Liver (tissue), 9 donors: Measurements from ENCODE around the gene SIK3. TPM values are rescaled to one million over a fixed set of nuclear protein-coding genes. Genes with fewer than 3 reads are reported as not detected.

ENCODE experiments used
- DNase-seq: peaks from one replicate; pipeline ENCODE4 v3.0.0-alpha.2; 2017; ENCODE audit warnings: low spot score
- H3K27ac ChIP-seq, 2 donors: one replicate each; pipeline ENCODE4 v1.7.0; 2013; ENCODE audit warnings: inconsistent platforms in 2 of 2, low read length in 2 of 2, control low read depth in 1 of 2, low read depth in 1 of 2, mild to moderate bottlenecking in 1 of 2
- H3K27me3 ChIP-seq, 4 donors: one replicate each; pipeline versions ENCODE4 v1.6.1 to v1.7.0; 2013; ENCODE audit warnings: low read length in 3 of 4, inconsistent platforms in 1 of 4, mild to moderate bottlenecking in 1 of 4, moderate library complexity in 1 of 4; ENCODE audit not compliant: control insufficient read depth in 4 of 4, insufficient read depth in 4 of 4
- H3K36me3 ChIP-seq, 4 donors: one replicate each; pipeline versions ENCODE4 v1.6.1 to v1.7.0; 2013; ENCODE audit warnings: low read length in 3 of 4, mild to moderate bottlenecking in 3 of 4, low read depth in 1 of 4, moderate library complexity in 1 of 4; ENCODE audit not compliant: control insufficient read depth in 4 of 4, insufficient read depth in 3 of 4
- H3K4me1 ChIP-seq, 4 donors: one replicate each; pipeline versions ENCODE4 v1.6.1 to v1.7.0; 2013; ENCODE audit warnings: low read length in 3 of 4, mild to moderate bottlenecking in 3 of 4, moderate library complexity in 1 of 4; ENCODE audit not compliant: control insufficient read depth in 4 of 4, insufficient read depth in 4 of 4
- H3K4me3 ChIP-seq, 3 donors: one replicate each; pipeline versions ENCODE4 v1.6.1 to v1.7.0; 2013; ENCODE audit warnings: low read length in 3 of 3, control low read depth in 1 of 3, low read depth in 1 of 3, mild to moderate bottlenecking in 1 of 3
- H3K9ac ChIP-seq, 2 donors: one replicate each; pipeline ENCODE4 v1.7.0; 2013; ENCODE audit warnings: low read length in 2 of 2, mild to moderate bottlenecking in 2 of 2, moderate library complexity in 2 of 2, control low read depth in 1 of 2, low read depth in 1 of 2
- H3K9me3 ChIP-seq, 4 donors: one replicate each; pipeline versions ENCODE4 v1.6.1 to v1.7.0; 2013; ENCODE audit warnings: low read length in 3 of 4; ENCODE audit not compliant: control insufficient read depth in 4 of 4
- ATF3 ChIP-seq: IDR thresholded peaks from 2 replicates; pipeline ENCODE4 v1.6.1; 2016; ENCODE audit warnings: antibody characterized with exemption
- CTCF ChIP-seq: fragments of 150-350 bp; IDR thresholded peaks from 2 replicates; pipeline ENCODE4 v1.5.1; 2017; ENCODE audit warnings: improper control_type of control experiment, low read depth, low read length; ENCODE audit not compliant: missing input control
- FOXA1 ChIP-seq: IDR thresholded peaks from 2 replicates; pipeline ENCODE4 v1.6.1; 2016; ENCODE audit warnings: antibody characterized with exemption
- FOXA2 ChIP-seq: IDR thresholded peaks from 2 replicates; pipeline ENCODE4 v1.6.1; 2016; ENCODE audit warnings: antibody characterized with exemption
- GABPA ChIP-seq, 2 donors: IDR thresholded peaks in 1 of 2; conservative IDR thresholded peaks in 1 of 2; 2 replicates each; pipeline ENCODE4 v1.6.1; 2016; ENCODE audit warnings: antibody characterized with exemption in 2 of 2, mild to moderate bottlenecking in 1 of 2, moderate library complexity in 1 of 2
- HNF4A ChIP-seq, 2 donors: conservative IDR thresholded peaks; 2 replicates each; pipeline ENCODE4 v1.6.1; 2016; ENCODE audit warnings: antibody characterized with exemption in 2 of 2, mild to moderate bottlenecking in 2 of 2
- HNF4G ChIP-seq: IDR thresholded peaks from 2 replicates; pipeline ENCODE4 v1.6.1; 2016; ENCODE audit warnings: antibody characterized with exemption
- JUND ChIP-seq, 2 donors: IDR thresholded peaks; 2 replicates each; pipeline ENCODE4 v1.6.1; 2016; ENCODE audit warnings: antibody characterized with exemption in 2 of 2
- MAX ChIP-seq: IDR thresholded peaks from 2 replicates; pipeline ENCODE4 v1.6.1; 2016; ENCODE audit warnings: antibody characterized with exemption
- NR2F2 ChIP-seq: IDR thresholded peaks from 2 replicates; pipeline ENCODE4 v1.6.1; 2016; ENCODE audit warnings: antibody characterized with exemption
- RAD21 ChIP-seq, 2 donors: IDR thresholded peaks; 2 replicates each; pipeline ENCODE4 v1.6.1; 2016; ENCODE audit warnings: antibody characterized with exemption in 2 of 2, mild to moderate bottlenecking in 2 of 2
- REST ChIP-seq: IDR thresholded peaks from 2 replicates; pipeline ENCODE4 v1.6.1; 2016; ENCODE audit warnings: antibody characterized with exemption, mild to moderate bottlenecking
- RXRA ChIP-seq, 2 donors: IDR thresholded peaks; 2 replicates each; pipeline ENCODE4 v1.6.1; 2017 to 2018; ENCODE audit warnings: antibody characterized with exemption in 2 of 2, mild to moderate bottlenecking in 1 of 2
- TAF1 ChIP-seq: conservative IDR thresholded peaks from 2 replicates; pipeline ENCODE4 v1.6.1; 2016; ENCODE audit warnings: antibody characterized with exemption, mild to moderate bottlenecking
- YY1 ChIP-seq: IDR thresholded peaks from 2 replicates; pipeline ENCODE4 v1.6.1; 2016; ENCODE audit warnings: antibody characterized with exemption, mild to moderate bottlenecking
- ZBTB33 ChIP-seq: IDR thresholded peaks from 2 replicates; pipeline ENCODE4 v1.6.1; 2016; ENCODE audit warnings: antibody characterized with exemption
- WGBS: extraction: QIAGEN DNeasy Blood & Tissue Kit; methylation state at CpG from one replicate; pipeline ENCODE4 v1.1.7; 2013; 5-methylcytosine and 5-hydroxymethylcytosine counted together
- polyA plus RNA-seq, 2 donors: library from polyadenylated mRNA; stranded (reverse) in 1 of 2; unstranded in 1 of 2; fragments of 200-250 nt in 1 of 2; fragments of >200 nt in 1 of 2; fragmentation: Nextera tagmentation in 1 of 2; extraction: Ambion mirVana in 1 of 2; gene quantifications; one replicate each; pipeline versions ENCODE4 v1.2.1 to v1.2.3, GENCODE V29; 2013 to 2015
- total RNA-seq, 2 donors: library from RNA; depleted of rRNA; stranded (reverse); fragments of >200 nt; gene quantifications; one replicate each; pipeline ENCODE4 v1.2.3, GENCODE V29; 2014
- donor health status: healthy.
- donor health status: healthy.
- donor health status: healthy.
- donor health status: healthy.
- donor health status: healthy.

Gene SIK3
- total and polyA plus RNA-seq, 4 donors: 6.9 to 52.4 (median 14.4) TPM

- TF ChIP-seq MAX (no peak), RXRA (IDR thresholded peaks at IDR 0.05) (no peak), YY1 (no peak), FOXA2 (no peak)
These were observed 92.5 kb downstream of the SIK3 start (continued) for GRCh38 chr11:117005758-117006157.

- Histone ChIP-seq H3K27me3 (no peaks in the 10 kb centered on the region), H3K4me1 (peaks cover 0 to 9% (median 2%) of the 10 kb centered on the region in 4 donors), H3K4me3 (no peak overlapping the region), H3K9me3 (no peaks in the 10 kb centered on the region), H3K36me3 (peaks cover 0 to 2% (median 0%) of the 10 kb centered on the region in 4 donors), H3K9ac (no peak overlapping the region), H3K27ac (no peak overlapping the region)
- no peak for DNase-seq
- 67% methylated on average over 6 of the region's 6 CpGs for WGBS
- no peak for TF ChIP-seq CTCF
- no peak for TF ChIP-seq YY1
- no peak for TF ChIP-seq RXRA (IDR thresholded peaks at IDR 0.05)
- TF ChIP-seq ZBTB33: no peak
- no peak for TF ChIP-seq GABPA (IDR thresholded peaks at IDR 0.05 in 1 of 2, conservative IDR thresholded peaks at IDR 0.05 in 1 of 2)
- TF ChIP-seq ATF3: no peak
- no peak for TF ChIP-seq JUND (IDR thresholded peaks at IDR 0.05)
- TF ChIP-seq HNF4A (conservative IDR thresholded peaks at IDR 0.05): no peak
- no peak for TF ChIP-seq RAD21 (IDR thresholded peaks at IDR 0.05)
- TF ChIP-seq REST: no peak
- no peak for TF ChIP-seq HNF4G
- TF ChIP-seq TAF1: no peak
- TF ChIP-seq MAX: no peak
- no peak for TF ChIP-seq NR2F2
- no peak for TF ChIP-seq FOXA1
- no peak for TF ChIP-seq FOXA2
These were observed 95.5 kb downstream of the SIK3 start for GRCh38 chr11:117002639-117003299.
